Upper lobe of left lung (tissue), 4 donors: ENCODE results near the gene MAP3K9.

Experiments used
- CTCF ChIP-seq, 6 experiments: fragments of 450-650 bp in 4 of 6; fragments of 200-600 bp in 2 of 6; sonication (generic) in 2 of 6; IDR thresholded peaks; one replicate each; pipeline ENCODE4 v1.5.1; 2016 to 2019; ENCODE audit warnings: antibody characterized with exemption in 6 of 6
- EP300 ChIP-seq, 4 donors: sonication (generic); formaldehyde crosslinking; IDR thresholded peaks; one replicate each; pipeline ENCODE4 v1.5.1; 2017; ENCODE audit warnings: antibody characterized with exemption in 4 of 4, control low read depth in 2 of 4
- POLR2A ChIP-seq, 4 donors: fragments of 450-650 bp; IDR thresholded peaks; one replicate each; pipeline ENCODE4 v1.5.1; 2016 to 2017; ENCODE audit warnings: antibody characterized with exemption in 4 of 4, mild to moderate bottlenecking in 2 of 4
- POLR2AphosphoS5 ChIP-seq, 2 donors: sonication (generic); formaldehyde crosslinking; IDR thresholded peaks; one replicate each; pipeline ENCODE4 v1.5.1; 2017; ENCODE audit warnings: antibody characterized with exemption in 2 of 2

DNA sequence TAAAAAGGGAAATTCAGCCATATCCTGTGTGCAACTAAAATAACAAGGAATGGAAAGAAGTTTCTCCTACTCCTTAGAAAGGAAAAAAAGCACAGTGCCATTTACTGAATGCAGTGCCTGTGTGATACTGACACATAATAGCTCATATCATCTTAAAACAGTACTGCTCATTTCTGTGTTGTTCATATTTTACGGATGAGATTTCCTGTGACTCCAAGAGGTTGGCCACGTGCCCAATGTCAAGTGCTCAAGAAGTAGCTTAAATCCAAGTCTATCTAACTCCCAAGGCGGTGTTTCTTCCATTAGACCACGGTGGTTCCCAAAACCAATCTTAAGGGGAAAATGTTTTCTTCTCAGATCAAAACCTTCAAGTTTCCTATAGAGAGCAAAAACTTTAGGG is 20.0 kb downstream of the MAP3K9 start:
- no peak for TF ChIP-seq CTCF (IDR thresholded peaks at IDR 0.05)
- TF ChIP-seq POLR2A (IDR thresholded peaks at IDR 0.05): no peak
- no peak for TF ChIP-seq EP300 (IDR thresholded peaks at IDR 0.05)
- TF ChIP-seq POLR2AphosphoS5 (IDR thresholded peaks at IDR 0.05): no peak
